ENCODE results near the gene LBP. TPM values are rescaled to one million over a fixed set of nuclear protein-coding genes. Genes with fewer than 3 reads are reported as not detected.
"Not testable (repeated sequence)": the region's sequence is repeated elsewhere in the genome, so short reads cannot be mapped to it uniquely, and the experiment has no call there.

The LBP gene
- total RNA-seq: 459 TPM

GRCh38 chr20:38346247-38346651, at the start of gene LBP:
Gene LBP, plus strand, starts transcription at chr20:38346482. Its CDS starts 35 bp downstream, at chr20:38346517.
- DNase-seq (ENCODE audit: low spot score): peak; percentile 92
- peak; percentile 60 for ATAC-seq

GRCh38 chr20:38297916-38298674, 48.2 kb upstream of the LBP start:
- no peak for ATAC-seq
- DNase-seq (ENCODE audit: low spot score): no peak

- DNase-seq (ENCODE audit: low spot score) (peak; percentile 89), ATAC-seq (peak; percentile 85)
Measured at GRCh38 chr20:38298768-38299288, 47.5 kb upstream of the LBP start.

GRCh38 chr20:38299963-38300362, 46.3 kb upstream of the LBP start:
- ATAC-seq (no peak), DNase-seq (ENCODE audit: low spot score) (no peak)

GRCh38 chr20:38300438-38300837, 45.8 kb upstream of the LBP start:
- ATAC-seq: no peak
- no peak for DNase-seq (ENCODE audit: low spot score)

- no peak for DNase-seq (ENCODE audit: low spot score)
- ATAC-seq: no peak
Measured at GRCh38 chr20:38301309-38301708, 45.0 kb upstream of the LBP start.

- ATAC-seq (no peak), DNase-seq (ENCODE audit: low spot score) (no peak)
Measured at GRCh38 chr20:38302786-38303185, 43.5 kb upstream of the LBP start.

GRCh38 chr20:38303908-38304379, 42.3 kb upstream of the LBP start, which contains the start of gene BPI:
Gene BPI, plus strand, starts transcription at chr20:38304156. Its CDS starts 68 bp downstream, at chr20:38304224.
- DNase-seq (ENCODE audit: low spot score): no peak
- ATAC-seq: no peak

- peak; percentile 96 for ATAC-seq
- peak; percentile 79 for DNase-seq (ENCODE audit: low spot score)
Measured at GRCh38 chr20:38304845-38305447, 41.3 kb upstream of the LBP start.

- ATAC-seq (no peak), DNase-seq (ENCODE audit: low spot score) (no peak)
Measured at GRCh38 chr20:38305541-38305940, 40.7 kb upstream of the LBP start.

GRCh38 chr20:38306379-38306778, 39.9 kb upstream of the LBP start:
- ATAC-seq (no peak), DNase-seq (ENCODE audit: low spot score) (no peak)

- no peak for DNase-seq (ENCODE audit: low spot score)
- no peak for ATAC-seq
Measured at GRCh38 chr20:38307371-38308046, 38.8 kb upstream of the LBP start.

- no peak for ATAC-seq
- DNase-seq (ENCODE audit: low spot score): no peak
Measured at GRCh38 chr20:38308047-38308438, 38.2 kb upstream of the LBP start.

GRCh38 chr20:38308447-38308846, 37.8 kb upstream of the LBP start:
- DNase-seq (ENCODE audit: low spot score): no peak
- no peak for ATAC-seq

- ATAC-seq: peak; percentile 62
- DNase-seq (ENCODE audit: low spot score): no peak
Measured at GRCh38 chr20:38311091-38311490, 35.2 kb upstream of the LBP start.

- DNase-seq (ENCODE audit: low spot score) (no peak), ATAC-seq (no peak)
Measured at GRCh38 chr20:38311491-38311890, 34.8 kb upstream of the LBP start.

GRCh38 chr20:38313676-38314075, 32.6 kb upstream of the LBP start:
- ATAC-seq: no peak

GRCh38 chr20:38314350-38314749, 31.9 kb upstream of the LBP start:
- not testable (repeated sequence) for DNase-seq (ENCODE audit: low spot score); ATAC-seq

More at GRCh38 chr20:38313676-38314075, 32.6 kb upstream of the LBP start:
- DNase-seq (ENCODE audit: low spot score): no peak

- DNase-seq (ENCODE audit: low spot score) (no peak), ATAC-seq (no peak)
Measured at GRCh38 chr20:38315290-38315966, 30.9 kb upstream of the LBP start.

- DNase-seq (ENCODE audit: low spot score) (no peak), ATAC-seq (no peak)
Measured at GRCh38 chr20:38316341-38316740, 29.9 kb upstream of the LBP start.

- ATAC-seq (no peak), DNase-seq (ENCODE audit: low spot score) (no peak)
Measured at GRCh38 chr20:38317422-38317821, 28.9 kb upstream of the LBP start.

Data from left lobe of liver (tissue), 2 donors.